Mucosa of rectum (tissue), 2 donors: ENCODE data around the gene GABPB2.

Experiments used
- H3K27ac ChIP-seq, 2 donors: one replicate each; pipeline ENCODE4 v1.7.0; 2013; ENCODE audit warnings: inconsistent platforms in 2 of 2, low read depth in 2 of 2, low read length in 2 of 2
- H3K27me3 ChIP-seq, 2 donors: one replicate each; pipeline ENCODE4 v1.7.0; 2013; ENCODE audit warnings: low read length in 2 of 2; ENCODE audit not compliant: control insufficient read depth in 2 of 2, insufficient read depth in 2 of 2
- H3K36me3 ChIP-seq, 2 donors: one replicate each; pipeline ENCODE4 v1.7.0; 2013; ENCODE audit warnings: low read length in 2 of 2; ENCODE audit not compliant: control insufficient read depth in 2 of 2, insufficient read depth in 2 of 2
- H3K4me1 ChIP-seq, 2 donors: one replicate each; pipeline ENCODE4 v1.7.0; 2013; ENCODE audit warnings: low read length in 2 of 2, mild to moderate bottlenecking in 1 of 2; ENCODE audit not compliant: control insufficient read depth in 2 of 2, insufficient read depth in 2 of 2
- H3K4me3 ChIP-seq, 2 donors: one replicate each; pipeline ENCODE4 v1.7.0; 2013; ENCODE audit warnings: low read length in 2 of 2
- H3K9ac ChIP-seq, 2 donors: one replicate each; pipeline ENCODE4 v1.7.0; 2013; ENCODE audit warnings: low read length in 2 of 2, low read depth in 1 of 2, mild to moderate bottlenecking in 1 of 2
- H3K9me3 ChIP-seq, 2 donors: one replicate each; pipeline ENCODE4 v1.7.0; 2013; ENCODE audit warnings: low read length in 2 of 2; ENCODE audit not compliant: control insufficient read depth in 2 of 2
- donor health status: healthy.
- donor health status: Normal muscosa, but diverticular disease.

Gene GABPB2

GRCh38 chr1:151047925-151048644 is 22.5 kb upstream of the GABPB2 start:
- Histone ChIP-seq H3K36me3 (peaks cover 17 to 18% of the 10 kb centered on the region in 2 donors), H3K9ac (peak overlapping the region; percentile 52 to 73), H3K27ac (peak overlapping the region; percentile 18 to 79), H3K4me3 (peak overlapping the region; percentile 69 to 90), H3K9me3 (no peaks in the 10 kb centered on the region), H3K4me1 (peaks cover 9 to 16% of the 10 kb centered on the region in 2 donors), H3K27me3 (no peaks in the 10 kb centered on the region)

- H3K4me1 ChIP-seq = peaks cover 9 to 16% of the 10 kb centered on the region in 2 donors
- peak overlapping the region; percentile 18 to 79 for H3K27ac ChIP-seq
- peak overlapping the region; percentile 69 to 90 for H3K4me3 ChIP-seq
- H3K36me3 ChIP-seq = peaks cover 19 to 22% of the 10 kb centered on the region in 2 donors
- no peaks in the 10 kb centered on the region for H3K27me3 ChIP-seq
- H3K9me3 ChIP-seq = no peaks in the 10 kb centered on the region
- H3K9ac ChIP-seq = peak overlapping the region; percentile 52 to 73
Measured at GRCh38 chr1:151048645-151049032, 21.9 kb upstream of the GABPB2 start.

DNA sequence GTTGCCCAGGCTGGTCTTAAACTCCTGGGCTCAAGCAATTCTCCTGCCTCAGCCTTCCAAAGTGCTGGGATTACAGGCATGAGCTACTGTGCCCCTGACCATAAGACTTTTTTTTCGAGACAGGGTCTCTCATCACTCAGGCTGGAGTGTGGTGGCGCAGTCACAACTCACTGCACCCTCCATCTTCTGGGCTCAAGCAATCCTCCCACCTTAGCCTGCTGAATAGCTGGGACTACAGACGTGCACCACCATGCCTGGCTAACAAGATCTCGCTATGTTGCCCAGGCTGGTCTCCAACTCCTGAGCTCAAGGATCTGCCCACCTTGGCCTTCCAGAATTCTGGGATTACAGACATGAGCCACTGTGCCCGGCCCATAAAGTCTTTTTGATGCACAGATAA is 21.1 kb upstream of the GABPB2 start:
- H3K9ac ChIP-seq = no peak overlapping the region
- H3K27ac ChIP-seq = no peak overlapping the region
- H3K27me3 ChIP-seq = no peaks in the 10 kb centered on the region
- H3K36me3 ChIP-seq = peaks cover 25 to 31% of the 10 kb centered on the region in 2 donors
- H3K4me3 ChIP-seq = no peak overlapping the region
- H3K4me1 ChIP-seq = peaks cover 9 to 16% of the 10 kb centered on the region in 2 donors
- no peaks in the 10 kb centered on the region for H3K9me3 ChIP-seq

- H3K27ac ChIP-seq = no peak overlapping the region
- H3K9ac ChIP-seq = no peak overlapping the region
- H3K4me1 ChIP-seq = peaks cover 12 to 20% of the 10 kb centered on the region in 2 donors
- no peak overlapping the region for H3K4me3 ChIP-seq
- H3K9me3 ChIP-seq = no peaks in the 10 kb centered on the region
- H3K36me3 ChIP-seq = peaks cover 32 to 38% of the 10 kb centered on the region in 2 donors
- no peaks in the 10 kb centered on the region for H3K27me3 ChIP-seq
Measured at GRCh38 chr1:151050051-151050688, 20.4 kb upstream of the GABPB2 start.

- Histone ChIP-seq H3K27me3 (no peaks in the 10 kb centered on the region), H3K4me3 (no peak overlapping the region), H3K4me1 (peaks cover 25 to 34% of the 10 kb centered on the region in 2 donors), H3K9ac (no peak overlapping the region), H3K9me3 (no peaks in the 10 kb centered on the region), H3K27ac (no peak overlapping the region), H3K36me3 (peaks cover 38 to 44% of the 10 kb centered on the region in 2 donors)
Measured at GRCh38 chr1:151051356-151052009, 19.1 kb upstream of the GABPB2 start.

DNA sequence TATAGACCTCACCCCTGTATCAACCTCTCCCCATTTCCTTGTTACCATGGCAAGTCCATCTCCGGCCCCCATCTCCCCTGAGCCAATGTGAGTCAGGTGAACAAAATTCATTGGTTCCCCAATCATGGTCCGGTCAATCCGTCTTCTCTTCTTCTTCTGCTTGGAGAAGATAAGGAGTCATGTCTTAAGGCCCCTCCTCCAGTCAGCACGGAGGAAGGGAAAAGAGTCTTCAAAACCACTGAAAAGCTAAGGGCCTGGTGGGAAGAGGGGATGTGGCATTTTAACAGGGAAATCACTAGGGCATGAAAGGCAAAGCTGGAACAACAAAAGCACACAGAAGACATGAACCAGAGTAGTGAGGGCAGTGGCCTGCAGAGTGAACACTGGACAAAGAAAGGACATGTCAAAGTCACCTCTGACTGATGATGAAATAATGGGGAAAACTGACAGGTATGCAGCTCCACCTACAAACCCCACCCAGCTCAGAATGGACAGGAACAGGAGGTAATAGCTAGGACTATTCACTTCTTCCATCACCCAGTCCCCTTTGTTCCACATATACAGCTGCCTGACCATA is 15.5 kb upstream of the GABPB2 start:
- H3K27ac ChIP-seq = peak overlapping the region; percentile 89 to 96
- peak overlapping the region in 1 of 2 donors; percentile 98 for H3K4me3 ChIP-seq
- H3K27me3 ChIP-seq = no peaks in the 10 kb centered on the region
- H3K36me3 ChIP-seq = peaks cover 38 to 44% of the 10 kb centered on the region in 2 donors
- peaks cover 32 to 42% of the 10 kb centered on the region in 2 donors for H3K4me1 ChIP-seq
- no peaks in the 10 kb centered on the region for H3K9me3 ChIP-seq
- no peak overlapping the region for H3K9ac ChIP-seq

- peak overlapping the region in 1 of 2 donors; percentile 48 for H3K9ac ChIP-seq
- H3K36me3 ChIP-seq = peaks cover 35 to 44% of the 10 kb centered on the region in 2 donors
- no peaks in the 10 kb centered on the region for H3K27me3 ChIP-seq
- H3K4me3 ChIP-seq = peak overlapping the region; percentile 44 to 98
- peaks cover 32 to 43% of the 10 kb centered on the region in 2 donors for H3K4me1 ChIP-seq
- peak overlapping the region; percentile 89 to 96 for H3K27ac ChIP-seq
- no peaks in the 10 kb centered on the region for H3K9me3 ChIP-seq
Measured at GRCh38 chr1:151055581-151055980, 15.0 kb upstream of the GABPB2 start.

GRCh38 chr1:151056149-151056548 is 14.4 kb upstream of the GABPB2 start:
- Histone ChIP-seq H3K4me1 (peaks cover 32 to 43% of the 10 kb centered on the region in 2 donors), H3K27ac (peak overlapping the region; percentile 89 to 96), H3K9ac (peak overlapping the region; percentile 18 to 48), H3K36me3 (peaks cover 34 to 43% of the 10 kb centered on the region in 2 donors), H3K9me3 (no peaks in the 10 kb centered on the region), H3K27me3 (no peaks in the 10 kb centered on the region), H3K4me3 (peak overlapping the region; percentile 44 to 98)

GRCh38 chr1:151058692-151059091 is 11.9 kb upstream of the GABPB2 start:
- no peaks in the 10 kb centered on the region for H3K27me3 ChIP-seq
- no peaks in the 10 kb centered on the region for H3K9me3 ChIP-seq
- peak overlapping the region; percentile 89 to 97 for H3K9ac ChIP-seq
- peak overlapping the region; percentile 89 to 96 for H3K27ac ChIP-seq
- peak overlapping the region; percentile 89 to 98 for H3K4me3 ChIP-seq
- peaks cover 20 to 21% of the 10 kb centered on the region in 2 donors for H3K36me3 ChIP-seq
- peaks cover 32 to 40% of the 10 kb centered on the region in 2 donors for H3K4me1 ChIP-seq
